ENCODE results near the gene KRTAP4-9. TPM values are rescaled to one million over a fixed set of nuclear protein-coding genes. Genes with fewer than 3 reads are reported as not detected.

The KRTAP4-9 gene
- total and polyA plus RNA-seq, 2 of the 13 experiments (the other 11 are each of a cell fraction or from before 2014, with no cell fraction given): not detected

GRCh38 chr17:41125064-41125463, 19.9 kb downstream of the KRTAP4-9 start:
- no peaks in the 10 kb centered on the region for H3K4me1 ChIP-seq (ENCODE audit: insufficient read depth, low read length)
- WGBS (ENCODE audit: low lambda C conversion rate): 92% methylated on average over 2 of the region's 2 CpGs
- no peak overlapping the region for H3K4me2 ChIP-seq (ENCODE audit: low read depth, low read length)
- no peak overlapping the region for H3K4me3 ChIP-seq (replicated peaks in 1 of 3; ENCODE audit: insufficient read depth in 1 of 3, low read depth in 2 of 3, low read length in 3 of 3)
- intact Hi-C loops (cut with micrococcal nuclease; ENCODE audit: unreplicated experiment) (no loop called here), in situ Hi-C loops (cut with HindIII; ENCODE audit: extremely low pct_ligation_motif_present, low pct_unique_long_range_greater_than_20kb) (no loop called here)
- no peaks in the 10 kb centered on the region for H3K36me3 ChIP-seq (replicated peaks in 1 of 2; ENCODE audit: control insufficient read depth in 1 of 2, insufficient read depth in 2 of 2, low read length in 2 of 2)
- POLR2A ChIA-PET: no interaction called here
- no peaks in the 10 kb centered on the region for H3K79me2 ChIP-seq (ENCODE audit: insufficient read depth, low read length)
- H3K9ac ChIP-seq (ENCODE audit: insufficient read depth, low read depth, low read length): no peak overlapping the region
- H3K9me3 ChIP-seq (ENCODE audit: low read length): no peaks in the 10 kb centered on the region
- no peaks in the 10 kb centered on the region for H4K20me1 ChIP-seq (ENCODE audit: insufficient read depth, low read length)
- H3K27ac ChIP-seq (ENCODE audit: extremely low read length, insufficient read depth, low read length): no peak overlapping the region
- TF ChIP-seq ZNF646 (CRISPR knock-in tag; IDR thresholded peaks at IDR 0.05) (no peak), ZNF557 (CRISPR knock-in tag; IDR thresholded peaks at IDR 0.05) (no peak), ARNTL (CRISPR knock-in tag; IDR thresholded peaks at IDR 0.05) (no peak), GATAD2A (CRISPR knock-in tag; IDR thresholded peaks at IDR 0.05) (no peak), CTCF (CRISPR knock-in tag; IDR thresholded peaks at IDR 0.05) (no peak), MAFK (conservative IDR thresholded peaks at IDR 0.05 in 1 of 2, IDR thresholded peaks at IDR 0.05 in 1 of 2; ENCODE audit: low read length in 2 of 2) (0 out of 4 replicates have a peak, but pooled peaks of 1 of the 2 experiments have one; percentile 19)
- ATAC-seq (no peak), FAIRE-seq (no peak), DNase-seq (ENCODE audit: low spot score) (no peak)
- BruUV-seq (replicated peaks): no TSS peak
- H3K27me3 ChIP-seq (ENCODE audit: control insufficient read depth in 1 of 2, insufficient read depth in 2 of 2, low read length in 2 of 2): no peaks in the 10 kb centered on the region
- CTCF ChIA-PET (ENCODE audit: low intra/inter-chr PET ratio, low total read pairs): no interaction called here
- H2AFZ ChIP-seq (ENCODE audit: low read length): no peak overlapping the region

Data from HepG2 (cell line).